PFSK-1 (cell line): ENCODE results near the gene TPBGL.
A peak's percentile ranks its signal among the peaks of the same experiment; 100 is the strongest.

Experiments used
- FOXP2 ChIP-seq: optimal IDR thresholded peaks from 2 replicates; pipeline ENCODE3; 2011; ENCODE audit warnings: borderline replicate concordance, control low read depth, inconsistent platforms; ENCODE audit not compliant: insufficient read depth; ENCODE audit errors: extremely low read length, extremely low read depth
- POLR2AphosphoS5 ChIP-seq: IDR thresholded peaks from 2 replicates; pipeline ENCODE4 v1.6.1; 2012; ENCODE audit warnings: low read depth, mild to moderate bottlenecking, control low read depth, low read length, moderate library complexity
- REST ChIP-seq, 2 experiments: IDR thresholded peaks; 2 replicates each; pipeline versions ENCODE4 v1.6.1 to v1.8.0; 2011 to 2012; ENCODE audit warnings: low read depth in 2 of 2, low read length in 2 of 2, control low read depth in 1 of 2, inconsistent platforms in 1 of 2, mild to moderate bottlenecking in 1 of 2, moderate library complexity in 1 of 2; ENCODE audit not compliant: insufficient read depth in 1 of 2
- SIN3A ChIP-seq: IDR thresholded peaks from 2 replicates; pipeline ENCODE4 v1.6.1; 2012; ENCODE audit warnings: mild to moderate bottlenecking, low read length, moderate library complexity, borderline replicate concordance; ENCODE audit not compliant: insufficient read depth
- TAF1 ChIP-seq: IDR thresholded peaks from 2 replicates; pipeline ENCODE4 v1.6.1; 2012; ENCODE audit warnings: low read length, control low read depth, borderline replicate concordance; ENCODE audit not compliant: insufficient read depth

DNA sequence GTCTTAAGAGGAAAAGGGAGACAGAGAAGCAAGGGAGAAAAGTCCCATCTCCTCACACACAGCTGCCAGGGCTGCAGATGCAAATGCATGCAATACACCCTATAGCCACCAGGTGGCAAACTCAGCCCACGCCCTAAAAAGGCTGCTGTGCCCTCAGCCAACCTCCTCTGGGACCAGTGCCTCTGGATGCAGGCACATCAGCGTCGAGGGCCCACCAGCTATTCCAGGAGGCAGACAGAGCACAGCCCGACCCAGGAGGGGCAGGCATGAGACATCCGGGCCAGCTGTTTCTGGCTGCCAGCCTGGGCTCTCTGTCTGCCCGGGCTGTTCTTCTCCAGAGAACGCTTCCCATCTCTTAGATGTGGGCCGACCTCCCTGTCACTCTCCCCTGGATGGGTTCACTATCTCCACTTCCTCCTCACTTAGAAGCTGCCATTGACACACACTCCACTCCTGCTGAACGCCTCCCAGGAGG lies 39.7 kb downstream of the TPBGL start:
- TF ChIP-seq POLR2AphosphoS5 (no peak), SIN3A (no peak), REST (IDR thresholded peaks at IDR 0.05; ENCODE audit: insufficient read depth in 1 of 2, low read depth in 2 of 2, low read length in 2 of 2) (no peak), TAF1 (no peak), FOXP2 (peak; percentile 50)
